Measurements from ENCODE around the gene ABHD6. TPM values are rescaled to one million over a fixed set of nuclear protein-coding genes. Genes with fewer than 3 reads are reported as not detected.

Gene ABHD6
- 10 to 100 TPM; 19.2 to 31.0 (median 21.5) TPM for total RNA-seq

GRCh38 chr3:58237238-58237940 lies at the start of gene ABHD6:
ABHD6 (plus strand) TSS chr3:58237792; CDS start chr3:58256587, 18,795 bp downstream.
- TF ChIP-seq CTCF (IDR thresholded peaks at IDR 0.05) = no peak
- ATAC-seq (ENCODE audit: low FRiP score) (peak; percentile 91), DNase-seq (ENCODE audit: low spot score) (peak; percentile 47)

GRCh38 chr3:58188173-58188564 lies 49.4 kb upstream of the ABHD6 start:
- TF ChIP-seq CTCF (IDR thresholded peaks at IDR 0.05) = no peak
- ATAC-seq (ENCODE audit: low FRiP score) (no peak), DNase-seq (ENCODE audit: low spot score) (no peak)

- no peak for TF ChIP-seq CTCF (IDR thresholded peaks at IDR 0.05)
- DNase-seq (ENCODE audit: low spot score) (no peak), ATAC-seq (ENCODE audit: low FRiP score) (no peak)
These were observed 48.6 kb upstream of the ABHD6 start for GRCh38 chr3:58188921-58189451.

GRCh38 chr3:58189691-58190090 lies 47.9 kb upstream of the ABHD6 start:
- DNase-seq (ENCODE audit: low spot score) = no peak
- TF ChIP-seq CTCF (IDR thresholded peaks at IDR 0.05) = no peak
- ATAC-seq (ENCODE audit: low FRiP score) = no peak

GRCh38 chr3:58190291-58190690 lies 47.3 kb upstream of the ABHD6 start:
- DNase-seq (ENCODE audit: low spot score) (no peak), ATAC-seq (ENCODE audit: low FRiP score) (no peak)
- TF ChIP-seq CTCF (IDR thresholded peaks at IDR 0.05) = no peak

- DNase-seq (ENCODE audit: low spot score) (no peak), ATAC-seq (ENCODE audit: low FRiP score) (no peak)
- TF ChIP-seq CTCF (IDR thresholded peaks at IDR 0.05) = no peak
These were observed 46.7 kb upstream of the ABHD6 start for GRCh38 chr3:58190882-58191281.

Measured in omental fat pad (tissue), 4 donors.